NCI-H187 treated with DMSO at 0.1 percent for 48 hours (cell line): Measurements from ENCODE around the gene KRT86.
"Not testable (repeated sequence)": the region's sequence is repeated elsewhere in the genome, so short reads cannot be mapped to it uniquely, and the experiment has no call there.

ENCODE experiments used
- DNase-seq: peaks from one replicate; lab custom pipeline; 2025; lab: John Stamatoyannopoulos, UW

KRT86 gene

GRCh38 chr12:52252175-52252615, 22.2 kb upstream of the KRT86 start:
- not testable (repeated sequence) for DNase-seq

- DNase-seq: no peak
These were observed 21.6 kb upstream of the KRT86 start for GRCh38 chr12:52252728-52253343.

GRCh38 chr12:52253391-52254179, 20.9 kb upstream of the KRT86 start:
- DNase-seq: no peak

DNA sequence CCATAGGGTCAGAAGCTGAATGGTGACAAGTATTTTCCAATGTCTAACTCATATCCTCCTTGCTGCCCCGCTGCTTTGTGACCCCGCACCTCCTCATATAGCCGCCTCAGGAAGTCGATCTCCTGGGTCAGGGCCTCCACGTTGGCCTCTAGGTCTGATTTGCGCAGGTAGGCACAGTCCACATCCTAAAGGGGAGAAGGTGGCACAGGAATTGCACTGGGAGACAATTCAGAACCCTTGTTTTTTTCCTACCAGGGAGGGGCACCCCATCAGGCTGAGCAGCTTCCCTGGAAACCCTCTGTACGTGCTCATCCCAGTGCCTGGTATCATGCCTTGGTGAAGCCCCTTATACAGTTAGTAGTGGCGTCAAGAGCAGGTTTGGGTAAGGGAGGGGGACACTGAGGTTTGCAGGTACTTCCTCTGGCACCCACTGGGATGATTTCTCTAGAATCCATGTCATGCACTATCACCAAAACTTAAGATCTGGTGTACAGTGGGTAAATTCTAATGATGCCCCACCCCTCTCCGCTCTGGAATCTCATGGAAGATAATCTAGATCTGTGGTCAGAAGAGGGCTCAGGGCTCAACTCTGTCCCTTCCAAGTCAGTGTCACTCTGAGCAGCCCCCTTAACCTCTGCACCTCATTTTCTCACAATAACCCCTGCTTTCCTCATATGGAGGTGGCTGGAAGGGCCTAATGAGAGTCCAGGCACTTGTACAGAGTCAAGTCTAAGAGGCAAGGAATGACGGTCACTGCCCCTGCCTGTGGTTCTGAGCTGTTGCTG, 20.1 kb upstream of the KRT86 start:
- DNase-seq: no peak

DNA sequence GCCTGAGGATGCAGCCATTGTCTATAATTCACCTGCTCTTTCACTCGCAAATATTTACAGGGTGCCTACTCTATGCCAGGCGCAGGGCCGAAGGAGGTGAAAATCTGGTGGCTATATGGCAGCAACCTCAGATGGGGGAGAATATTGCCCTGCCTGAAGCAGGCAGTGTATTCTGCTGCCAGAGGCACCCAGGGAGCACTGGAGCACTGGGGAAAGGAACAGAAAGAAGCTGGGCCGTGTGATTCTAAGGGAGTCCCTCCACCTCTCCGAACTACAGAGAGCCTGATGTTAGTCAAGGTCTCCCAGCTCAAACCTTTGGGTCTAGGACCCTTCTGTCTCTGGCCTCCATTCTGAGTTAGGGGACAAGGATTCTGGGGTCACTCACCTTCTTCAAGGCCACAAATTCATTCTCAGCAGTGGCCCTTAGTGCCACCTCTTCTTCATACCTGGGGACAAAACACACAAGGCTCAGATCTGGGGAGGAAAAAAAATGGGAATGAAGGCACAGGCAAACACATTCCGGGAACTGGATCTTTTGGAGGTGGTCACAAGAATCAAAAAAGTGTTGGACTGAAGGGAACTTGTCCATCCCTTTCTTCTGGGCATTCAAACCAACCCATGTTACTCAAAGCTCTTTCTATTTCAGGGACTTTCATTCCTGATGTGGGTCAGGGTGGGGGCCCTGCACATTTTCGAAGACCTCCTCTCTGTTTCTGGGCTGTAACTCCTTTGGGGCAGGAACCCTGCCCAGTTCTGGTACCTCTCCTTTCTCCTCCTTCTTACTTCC, 19.3 kb upstream of the KRT86 start:
- no peak for DNase-seq

GRCh38 chr12:52255926-52256583, 18.4 kb upstream of the KRT86 start:
- no peak for DNase-seq

- no peak for DNase-seq
These were observed 17.9 kb upstream of the KRT86 start for GRCh38 chr12:52256584-52256935.

- DNase-seq: no peak
These were observed 17.3 kb upstream of the KRT86 start for GRCh38 chr12:52257074-52257551.

DNA sequence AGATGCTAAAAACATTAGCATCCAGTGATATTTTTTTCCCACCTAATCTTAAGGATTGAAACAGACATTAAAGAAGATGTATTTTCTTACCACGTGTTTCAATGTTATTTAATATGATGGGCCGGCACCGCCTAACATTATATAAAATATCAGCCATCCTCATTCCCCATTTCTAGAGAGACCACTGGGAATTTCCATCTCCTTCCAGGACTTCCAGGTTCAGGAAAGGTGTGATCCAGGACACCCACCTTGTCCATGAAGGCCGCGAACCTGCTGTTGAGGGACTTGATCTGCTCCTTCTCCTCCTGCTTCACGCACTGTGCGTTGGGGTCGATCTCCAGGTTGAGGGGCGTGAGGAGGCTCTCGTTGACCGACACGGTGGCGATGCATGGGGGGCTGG, 16.5 kb upstream of the KRT86 start:
- not testable (repeated sequence) for DNase-seq

DNA sequence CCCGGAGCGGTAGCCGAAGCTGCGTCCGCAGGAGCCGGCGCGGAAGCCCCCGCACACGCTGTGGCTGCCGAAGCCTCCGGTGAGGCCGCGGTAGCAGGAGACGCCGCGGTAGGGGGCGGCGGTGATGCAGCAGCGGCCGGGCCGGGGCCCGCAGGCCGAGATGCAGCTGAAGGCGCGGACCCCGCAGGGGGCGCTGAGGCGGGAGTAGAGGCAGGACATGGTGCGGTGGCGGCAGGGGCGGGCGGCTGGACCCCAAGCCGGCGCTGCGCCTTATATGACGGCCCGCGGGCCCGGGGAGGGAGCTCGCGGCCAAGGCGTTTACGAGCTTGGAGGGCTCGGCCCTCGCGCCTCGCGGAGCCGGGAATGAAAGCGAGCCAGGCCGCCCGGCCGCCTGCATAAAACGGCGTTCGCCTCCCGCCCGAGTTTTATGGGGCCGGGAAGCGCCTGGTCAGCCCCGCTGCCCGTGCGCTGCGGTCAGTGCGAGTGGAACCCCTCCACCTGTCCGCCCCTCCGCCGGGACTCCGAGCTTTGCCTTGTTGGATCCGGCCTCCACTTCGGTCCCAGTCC, 16.0 kb upstream of the KRT86 start:
- DNase-seq: no peak

GRCh38 chr12:52259657-52260243, 14.7 kb upstream of the KRT86 start:
- no peak for DNase-seq

DNA sequence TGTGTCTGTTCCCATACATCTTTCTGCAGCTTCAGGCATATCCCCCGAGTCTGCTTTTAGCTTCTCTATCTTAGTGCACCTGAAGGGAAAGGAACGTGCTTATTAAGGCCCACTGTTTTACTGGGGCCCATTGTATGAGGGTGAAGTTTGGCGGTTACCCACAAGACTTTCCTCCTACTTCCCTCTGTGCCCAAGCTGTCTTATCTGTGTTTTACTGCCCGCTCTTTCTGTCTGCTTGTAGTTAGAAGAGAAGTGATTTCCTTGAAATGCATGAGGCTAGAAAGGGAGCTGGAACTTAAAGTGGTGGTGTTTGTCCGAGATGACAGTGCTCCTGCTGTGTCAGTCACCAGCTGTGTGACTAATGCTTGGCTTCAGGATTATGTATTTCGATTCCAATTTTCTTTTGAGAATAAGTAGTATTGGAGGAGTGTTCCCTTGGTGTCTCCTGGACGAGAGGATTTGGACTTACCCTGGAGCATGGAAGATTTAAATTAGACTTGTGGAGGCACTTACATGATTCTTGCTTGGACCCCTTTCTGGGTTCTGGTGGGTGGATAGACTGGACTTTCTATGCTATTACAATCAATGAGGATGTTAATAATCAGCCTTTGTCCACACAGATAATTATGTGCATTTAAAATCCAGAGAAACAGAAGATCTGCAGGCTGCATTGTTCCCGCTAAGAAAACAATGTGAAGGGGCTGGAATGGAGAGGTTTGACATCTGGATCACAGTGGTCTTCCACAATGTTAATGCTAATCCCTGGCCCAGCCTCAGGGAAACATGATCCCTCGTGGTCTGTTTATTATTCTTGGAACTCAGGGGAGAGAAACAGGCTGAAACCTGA, 13.9 kb upstream of the KRT86 start:
- DNase-seq: no peak

DNA sequence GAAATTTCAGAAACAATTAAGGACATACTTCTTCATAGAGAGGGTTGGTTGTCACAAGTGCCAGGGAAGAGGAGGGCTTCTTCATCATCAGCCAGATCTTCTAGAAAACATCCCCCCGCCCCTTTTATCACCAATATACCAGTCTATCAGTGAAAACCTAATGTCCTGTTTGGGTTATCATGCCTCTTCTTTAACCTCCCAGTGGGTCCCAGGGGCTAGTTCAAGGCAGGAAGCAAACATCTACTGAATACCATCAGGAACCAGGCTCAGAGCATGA, 13.3 kb upstream of the KRT86 start:
- no peak for DNase-seq

DNA sequence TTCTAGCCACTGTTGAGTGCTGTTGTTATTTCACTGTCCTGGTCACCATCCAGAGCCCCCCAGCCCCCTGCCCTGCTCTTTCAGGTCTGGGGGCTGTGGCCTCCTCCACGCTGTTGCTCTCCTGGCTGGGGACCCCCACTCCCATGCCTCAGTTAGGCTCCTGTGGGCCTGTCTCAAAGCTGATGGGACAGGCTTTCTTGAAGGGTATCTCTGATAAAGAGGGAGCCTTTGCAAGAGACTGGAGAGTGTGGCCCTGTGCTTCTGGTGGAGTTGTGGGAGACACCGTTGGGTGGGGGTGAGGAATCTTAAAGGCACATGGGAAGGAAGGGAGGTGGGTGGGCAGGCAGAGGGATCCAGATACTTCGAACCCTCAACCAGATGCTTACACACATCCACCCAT, 12.2 kb upstream of the KRT86 start:
- no peak for DNase-seq

- no peak for DNase-seq
These were observed 10.5 kb upstream of the KRT86 start for GRCh38 chr12:52263761-52264434.

DNA sequence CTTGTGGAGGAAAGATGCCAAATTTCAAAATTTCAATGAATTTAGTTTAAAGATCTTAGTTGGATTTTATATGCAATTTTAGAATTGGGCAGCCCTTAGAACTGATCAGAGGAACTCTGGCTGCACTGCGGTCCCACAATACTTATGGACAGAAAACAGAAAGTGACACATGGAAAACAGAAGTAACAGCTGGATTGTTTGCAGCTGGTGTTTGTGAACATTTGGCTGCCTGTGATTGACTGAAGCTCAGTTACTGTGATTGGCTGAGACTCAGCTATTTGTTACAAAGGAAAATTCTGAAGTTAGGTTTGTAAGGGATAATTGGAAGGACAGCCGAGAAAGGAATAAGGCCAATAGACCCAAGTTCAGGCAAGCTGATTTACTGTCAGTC, 10.0 kb upstream of the KRT86 start:
- no peak for DNase-seq

- no peak for DNase-seq
These were observed 7.9 kb upstream of the KRT86 start for GRCh38 chr12:52266514-52266913.

DNA sequence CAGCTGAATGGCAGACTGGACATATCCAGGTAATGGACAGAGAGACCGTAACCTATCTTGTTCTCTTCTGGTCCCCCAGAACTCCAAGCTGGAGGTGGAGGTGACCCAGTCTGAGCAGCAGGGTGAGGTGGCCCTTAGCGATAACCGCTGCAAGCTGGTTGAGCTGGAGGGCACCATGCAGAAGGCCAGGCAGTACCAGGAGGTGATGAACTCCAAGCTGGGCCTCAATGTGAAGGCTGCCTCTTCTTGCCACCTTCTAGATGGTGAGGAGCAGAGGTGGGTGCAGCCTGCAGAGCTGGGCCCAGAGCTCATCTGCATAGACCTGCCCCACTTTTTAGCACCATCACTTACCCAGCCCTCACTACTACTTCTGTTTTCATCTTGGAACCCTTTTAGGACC, 7.2 kb upstream of the KRT86 start:
- no peak for DNase-seq

- DNase-seq: no peak
These were observed 6.7 kb upstream of the KRT86 start for GRCh38 chr12:52267699-52268098.

DNA sequence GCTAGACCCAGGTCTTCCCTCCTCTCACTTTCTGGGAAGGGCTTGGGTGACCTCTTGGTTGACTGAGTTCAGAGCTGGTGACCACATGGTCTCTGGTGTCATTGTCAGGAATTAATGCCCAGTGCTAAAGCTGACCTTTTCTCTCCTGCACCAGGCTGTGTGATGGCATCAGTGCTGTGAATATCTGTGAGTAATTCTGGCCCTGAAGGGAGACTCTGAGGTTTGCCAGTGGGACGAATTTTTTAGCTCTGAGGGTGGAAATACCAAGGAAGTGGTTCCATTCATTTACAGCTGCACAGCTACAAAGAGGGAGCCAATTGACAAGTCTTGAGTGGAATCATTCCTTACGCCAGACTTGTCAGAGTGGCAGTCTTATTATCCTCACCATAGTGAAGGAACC, 6.2 kb upstream of the KRT86 start:
- no peak for DNase-seq
